Endothelial cell of umbilical vein (primary cell): ENCODE results near the gene SWAP70. TPM values are rescaled to one million over a fixed set of nuclear protein-coding genes. Genes with fewer than 3 reads are reported as not detected.

ENCODE experiments used
- BruUV-seq: library from RNA; stranded (reverse); fragments of 400-500 nt; replicated peaks from 2 replicates; lab custom pipeline; 2021; lab: Mats Ljungman, UMichigan
- CTCF ChIA-PET: fragments of 300-600, 350-600 bp; sonication (Branson Sonifier 250); formaldehyde crosslinking; loops from one replicate; lab custom pipeline; 2021; ENCODE audit warnings: antibody characterized with exemption, inconsistent platforms; lab: Charles Lee
- POLR2A ChIA-PET: fragments of 300-600, 350-600 bp; sonication (Branson Sonifier 250); formaldehyde crosslinking; loops from one replicate; lab custom pipeline; 2021; ENCODE audit warnings: antibody characterized with exemption, inconsistent platforms; lab: Charles Lee
- DNase-seq: peaks from one replicate; pipeline ENCODE4 v3.0.0-alpha.2; 2011; ENCODE audit warnings: low read depth, low spot score
- FAIRE-seq: peaks from 2 replicates; lab custom pipeline; 2011; peaks lifted over from hg19 to GRCh38; lab: Jason Lieb, UNC
- H2AFZ ChIP-seq: 2 replicates; pipeline ENCODE4 v1.6.0; 2012; ENCODE audit warnings: low read depth, low read length, control low read depth, inconsistent platforms
- H3K27ac ChIP-seq: 2 replicates; pipeline ENCODE4 v1.5.1; 2011; ENCODE audit warnings: low read depth, mild to moderate bottlenecking, control low read depth, low read length, moderate library complexity; ENCODE audit not compliant: insufficient read depth
- H3K27me3 ChIP-seq, 2 experiments: 2 replicates each; pipeline versions ENCODE4 v1.6.0 to v1.6.1; 2011; ENCODE audit warnings: low read length in 2 of 2, mixed read lengths in 1 of 2; ENCODE audit not compliant: control insufficient read depth in 2 of 2, insufficient read depth in 2 of 2
- H3K36me3 ChIP-seq, 2 experiments: 2 replicates in 1 of 2; 3 replicates in 1 of 2; pipeline ENCODE4 v1.5.1; 2011; ENCODE audit warnings: low read length in 2 of 2, mild to moderate bottlenecking in 1 of 2, moderate library complexity in 1 of 2; ENCODE audit not compliant: control insufficient read depth in 2 of 2, insufficient read depth in 2 of 2; ENCODE audit errors: extremely low read depth in 1 of 2
- H3K4me1 ChIP-seq: 3 replicates; pipeline ENCODE4 v1.5.1; 2011; ENCODE audit warnings: mild to moderate bottlenecking, low read length; ENCODE audit not compliant: control insufficient read depth, insufficient read depth; ENCODE audit errors: extremely low read depth
- H3K4me2 ChIP-seq: 2 replicates; pipeline ENCODE4 v1.6.1; 2011; ENCODE audit warnings: low read length, control low read depth, mixed read lengths; ENCODE audit not compliant: insufficient read depth
- H3K4me3 ChIP-seq, 3 experiments: fragments of 200-600 bp in 1 of 3; sonication (generic), shearing (Covaris generic) in 1 of 3; replicated peaks in 1 of 3; 2 replicates each; pipeline ENCODE4 v1.5.1; 2011 to 2016; ENCODE audit warnings: control low read depth in 3 of 3, low read length in 3 of 3, mild to moderate bottlenecking in 2 of 3, inconsistent platforms in 1 of 3, low read depth in 1 of 3, moderate library complexity in 1 of 3; ENCODE audit not compliant: insufficient read depth in 1 of 3
- H3K79me2 ChIP-seq: 2 replicates; pipeline ENCODE4 v1.6.0; 2012; ENCODE audit warnings: low read length, inconsistent platforms; ENCODE audit not compliant: control insufficient read depth, insufficient read depth
- H3K9ac ChIP-seq: replicated peaks from 2 replicates; pipeline ENCODE3; 2011; ENCODE audit warnings: low read length, control low read depth; ENCODE audit not compliant: insufficient read depth; ENCODE audit errors: extremely low read depth
- H3K9me1 ChIP-seq: replicated peaks from 3 replicates; pipeline ENCODE4 v1.6.0; 2011; ENCODE audit warnings: mild to moderate bottlenecking, low read length; ENCODE audit not compliant: control insufficient read depth, insufficient read depth; ENCODE audit errors: extremely low read depth
- H3K9me3 ChIP-seq: replicated peaks from 2 replicates; pipeline ENCODE4 v1.5.1; 2012; ENCODE audit warnings: low read length, inconsistent platforms; ENCODE audit not compliant: control insufficient read depth, insufficient read depth
- H4K20me1 ChIP-seq: replicated peaks from 2 replicates; pipeline ENCODE3; 2011; ENCODE audit warnings: mild to moderate bottlenecking, low read length; ENCODE audit not compliant: control insufficient read depth, insufficient read depth; ENCODE audit errors: extremely low read depth
- CTCF ChIP-seq, 2 donors: IDR thresholded peaks; 1 replicate in 1 of 2; 2 replicates in 1 of 2; pipeline ENCODE4 v1.5.1; 2011; ENCODE audit warnings: low read length in 2 of 2, mild to moderate bottlenecking in 2 of 2, moderate library complexity in 2 of 2, control low read depth in 1 of 2, inconsistent platforms in 1 of 2, low read depth in 1 of 2; ENCODE audit not compliant: insufficient read depth in 1 of 2; ENCODE audit errors: extremely low read depth in 1 of 2
- EZH2 ChIP-seq: IDR thresholded peaks from 2 replicates; pipeline ENCODE4 v1.6.1; 2012; ENCODE audit warnings: borderline replicate concordance, low read depth, mild to moderate bottlenecking, moderate library complexity, low read length, inconsistent platforms; ENCODE audit not compliant: severe bottlenecking
- FOS ChIP-seq: IDR thresholded peaks from 2 replicates; pipeline ENCODE4 v1.6.1; 2011; ENCODE audit warnings: mild to moderate bottlenecking, low read length, moderate library complexity, borderline replicate concordance; ENCODE audit not compliant: insufficient read depth
- GATA2 ChIP-seq: IDR thresholded peaks from 2 replicates; pipeline ENCODE4 v1.7.0; 2011; ENCODE audit warnings: low read depth, mild to moderate bottlenecking, moderate library complexity, mixed read lengths, low read length; ENCODE audit not compliant: insufficient read length, insufficient read depth
- JUN ChIP-seq: IDR thresholded peaks from 2 replicates; pipeline ENCODE4 v1.6.1; 2011; ENCODE audit warnings: borderline replicate concordance, low read depth; ENCODE audit not compliant: insufficient read length, insufficient read depth
- MAX ChIP-seq: IDR thresholded peaks from 2 replicates; pipeline ENCODE4 v1.6.1; 2011; ENCODE audit not compliant: insufficient read depth, insufficient read length
- MYC ChIP-seq: IDR thresholded peaks from one replicate; pipeline ENCODE4 v1.6.1; 2011; ENCODE audit warnings: mild to moderate bottlenecking, low read depth, low read length
- POLR2A ChIP-seq: IDR thresholded peaks from 2 replicates; pipeline ENCODE4 v1.6.1; 2012; ENCODE audit warnings: low read depth, mild to moderate bottlenecking, control low read depth, low read length
- POLR2AphosphoS5 ChIP-seq: IDR thresholded peaks from 2 replicates; pipeline ENCODE4 v1.6.1; 2012; ENCODE audit warnings: low read depth, mild to moderate bottlenecking, control low read depth, low read length, moderate library complexity; ENCODE audit not compliant: insufficient read depth
- dilution Hi-C: fragments of 300-500 bp; cut with MboI; formaldehyde crosslinking; loops from one replicate; pipeline ENCODE4 v1.15.0; 2019; ENCODE audit warnings: low sequenced_read_pairs; ENCODE audit not compliant: extremely low pct_ligation_motif_present
- intact Hi-C: fragments of 100-400 bp; cut with micrococcal nuclease; formaldehyde crosslinking; loops from one replicate; pipeline ENCODE4 v1.10.0; 2022
- polyA plus RNA-seq, 4 experiments: library from polyadenylated mRNA; depleted of rRNA in 3 of 4; stranded (reverse) in 3 of 4; unstranded in 1 of 4; fragments of >200 nt; gene quantifications; 2 replicates each; pipeline versions ENCODE4 v1.2.1 to v1.2.3, GENCODE V29; 2011 to 2012; ENCODE audit warnings: missing spikeins in 1 of 4
- total RNA-seq: library from RNA; stranded (reverse); gene quantifications from 2 replicates; pipeline ENCODE4 v1.2.3, GENCODE V29; 2021

The SWAP70 gene
- total and polyA plus RNA-seq, 2 donors (not counting 3 experiments of a cell fraction or from before 2014, with no cell fraction given): 52.5 to 165 TPM

GRCh38 chr11:9796854-9797253 is 133.0 kb downstream of the SWAP70 start:
- no peak for DNase-seq
- H3K36me3 ChIP-seq: no peaks in the 10 kb centered on the region
- no peak overlapping the region for H3K4me3 ChIP-seq
- FAIRE-seq: no peak
- POLR2A ChIA-PET: no interaction called here
- no peaks in the 10 kb centered on the region for H3K4me1 ChIP-seq
- CTCF ChIA-PET: interaction anchor here (0.7 kb wide), 1 partner anchor 9 kb away, joined by 3 read pairs; no protein-coding TSS in a partner anchor
- TF ChIP-seq GATA2 (no peak), MAX (no peak), POLR2A (no peak), MYC (no peak)
- H3K9me1 ChIP-seq: no peaks in the 10 kb centered on the region
- H3K79me2 ChIP-seq: no peaks in the 10 kb centered on the region
- H4K20me1 ChIP-seq: no peaks in the 10 kb centered on the region
- no peaks in the 10 kb centered on the region for H3K9me3 ChIP-seq
- dilution Hi-C loops: no loop called here
- no peak overlapping the region for H3K9ac ChIP-seq
- no peak overlapping the region for H3K27ac ChIP-seq
- no TSS peak for BruUV-seq
- H3K27me3 ChIP-seq: no peaks in the 10 kb centered on the region
- intact Hi-C loops: no loop called here
- no peak overlapping the region for H3K4me2 ChIP-seq
- no peak overlapping the region for H2AFZ ChIP-seq

- Histone ChIP-seq H3K4me3 (no peak overlapping the region), H3K9ac (no peak overlapping the region), H3K27me3 (no peaks in the 10 kb centered on the region), H3K36me3 (no peaks in the 10 kb centered on the region), H3K4me2 (no peak overlapping the region), H4K20me1 (no peaks in the 10 kb centered on the region), H3K9me1 (no peaks in the 10 kb centered on the region), H2AFZ (no peak overlapping the region), H3K9me3 (no peaks in the 10 kb centered on the region), H3K4me1 (no peaks in the 10 kb centered on the region), H3K79me2 (no peaks in the 10 kb centered on the region), H3K27ac (no peak overlapping the region)
- dilution Hi-C loops: no loop called here
- DNase-seq (no peak), FAIRE-seq (no peak)
- intact Hi-C loops: no loop called here
- TF ChIP-seq EZH2 (no peak), MAX (no peak), MYC (no peak), CTCF (IDR thresholded peaks at IDR 0.05; ENCODE audit: extremely low read depth in 1 of 2, insufficient read depth in 1 of 2, low read depth in 1 of 2, low read length in 2 of 2) (no peak), POLR2AphosphoS5 (no peak), GATA2 (no peak), FOS (no peak), POLR2A (no peak), JUN (no peak)
- POLR2A ChIA-PET: no interaction called here
- no TSS peak for BruUV-seq
- CTCF ChIA-PET: no interaction called here
Measured at GRCh38 chr11:9797300-9797699, 133.4 kb downstream of the SWAP70 start.
